Keratinocyte (primary cell): ENCODE data around the gene MGMT.

Source experiments
- CTCF ChIP-seq, 3 experiments: IDR thresholded peaks in 1 of 3; conservative IDR thresholded peaks in 1 of 3; optimal IDR thresholded peaks in 1 of 3; 2 replicates in 2 of 3; 3 replicates in 1 of 3; pipeline versions ENCODE3 to v1.5.1; 2011; ENCODE audit warnings: low read length in 3 of 3, mild to moderate bottlenecking in 3 of 3, moderate library complexity in 2 of 3, control low read depth in 1 of 3, inconsistent platforms in 1 of 3; ENCODE audit not compliant: insufficient read depth in 2 of 3; ENCODE audit errors: extremely low read depth in 1 of 3
- EZH2 ChIP-seq: IDR thresholded peaks from one replicate; pipeline ENCODE4 v1.6.1; 2012; ENCODE audit warnings: inconsistent platforms, mild to moderate bottlenecking, low read length, moderate library complexity

DNA sequence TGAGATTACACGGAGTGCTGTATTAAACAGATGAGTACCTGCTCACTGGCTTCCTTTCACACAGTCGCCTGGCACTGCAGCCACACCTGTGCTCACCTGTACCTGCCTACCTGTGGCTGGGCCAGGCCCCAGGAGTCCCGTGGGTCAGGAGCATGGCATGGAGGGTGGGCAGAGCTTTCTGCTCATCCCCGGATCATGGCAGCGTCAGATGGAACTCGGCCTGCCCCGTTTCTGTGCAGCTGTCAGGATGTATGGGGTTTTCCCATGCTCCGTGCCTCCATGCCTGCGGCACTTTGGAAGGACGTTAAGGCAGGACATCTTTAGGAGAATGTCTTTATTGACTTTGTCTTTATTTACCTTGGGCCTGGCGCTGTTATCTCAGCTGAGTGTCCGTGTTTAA is 112.2 kb downstream of the MGMT start:
- TF ChIP-seq CTCF (optimal IDR thresholded peaks at IDR 0.05 in 1 of 3, IDR thresholded peaks at IDR 0.05 in 1 of 3, conservative IDR thresholded peaks at IDR 0.05 in 1 of 3; ENCODE audit: extremely low read depth in 1 of 3, insufficient read depth in 2 of 3, low read length in 3 of 3) (no peak), EZH2 (no peak)
